Measurements from ENCODE around the gene SH3RF3.

SH3RF3 gene

DNA sequence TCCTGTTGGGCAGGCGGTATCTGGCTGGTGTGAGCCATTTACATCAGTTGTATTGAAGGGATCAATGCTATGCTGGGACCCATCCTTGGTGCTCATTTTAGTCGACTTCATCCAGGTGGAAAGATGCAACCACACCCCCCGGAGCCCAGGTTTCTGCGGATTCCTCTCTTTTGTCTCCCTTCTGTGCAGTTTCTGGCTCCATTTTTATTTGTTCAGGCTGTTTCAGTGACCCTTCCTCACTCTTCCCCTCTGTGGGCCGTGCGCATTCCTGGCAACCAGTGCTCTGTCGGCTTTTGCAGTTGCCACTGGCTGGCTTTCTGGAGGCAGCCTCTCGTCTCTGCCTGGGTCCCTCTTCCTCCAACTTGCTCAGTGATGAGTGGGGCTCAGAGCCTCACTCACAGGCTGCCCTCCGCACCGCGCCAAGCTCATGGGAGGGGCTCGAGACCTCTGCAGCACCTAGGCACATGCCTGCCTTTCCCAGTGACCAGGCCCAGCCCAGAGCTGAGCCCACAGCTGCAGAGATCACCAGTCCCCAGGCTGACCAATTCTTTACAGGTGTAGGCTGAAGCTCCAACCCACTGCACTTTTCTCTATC, 12.1 kb downstream of the SH3RF3 start:
- no peak for DNase-seq

DNA sequence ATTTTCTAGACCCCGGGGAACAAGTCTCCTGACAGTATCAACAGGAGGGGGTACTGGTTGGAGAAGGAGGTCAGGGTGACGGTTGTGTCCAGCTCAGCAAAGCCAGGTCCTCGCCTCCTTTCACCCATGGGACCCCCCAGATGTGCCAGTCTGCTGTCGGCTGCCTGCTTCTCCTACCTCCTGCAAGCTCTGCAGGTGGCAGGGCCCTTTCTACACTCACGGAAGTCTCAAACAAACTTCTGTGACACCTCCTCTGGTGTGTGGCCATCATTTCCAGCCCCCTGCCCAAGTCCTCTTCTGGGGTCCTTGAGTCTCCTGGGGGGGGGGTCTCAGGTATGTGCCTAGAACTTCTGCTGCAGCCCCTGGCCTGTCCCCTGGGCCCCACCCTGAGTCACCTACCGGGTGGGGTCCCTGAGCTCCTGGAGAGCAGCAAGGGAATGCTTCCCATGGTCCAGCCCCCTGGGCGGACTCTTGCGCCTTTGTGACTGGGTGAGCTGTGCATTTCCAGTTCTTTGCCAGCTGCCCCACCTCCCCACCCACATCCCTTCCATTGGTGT, 12.8 kb downstream of the SH3RF3 start:
- DNase-seq: no peak

DNA sequence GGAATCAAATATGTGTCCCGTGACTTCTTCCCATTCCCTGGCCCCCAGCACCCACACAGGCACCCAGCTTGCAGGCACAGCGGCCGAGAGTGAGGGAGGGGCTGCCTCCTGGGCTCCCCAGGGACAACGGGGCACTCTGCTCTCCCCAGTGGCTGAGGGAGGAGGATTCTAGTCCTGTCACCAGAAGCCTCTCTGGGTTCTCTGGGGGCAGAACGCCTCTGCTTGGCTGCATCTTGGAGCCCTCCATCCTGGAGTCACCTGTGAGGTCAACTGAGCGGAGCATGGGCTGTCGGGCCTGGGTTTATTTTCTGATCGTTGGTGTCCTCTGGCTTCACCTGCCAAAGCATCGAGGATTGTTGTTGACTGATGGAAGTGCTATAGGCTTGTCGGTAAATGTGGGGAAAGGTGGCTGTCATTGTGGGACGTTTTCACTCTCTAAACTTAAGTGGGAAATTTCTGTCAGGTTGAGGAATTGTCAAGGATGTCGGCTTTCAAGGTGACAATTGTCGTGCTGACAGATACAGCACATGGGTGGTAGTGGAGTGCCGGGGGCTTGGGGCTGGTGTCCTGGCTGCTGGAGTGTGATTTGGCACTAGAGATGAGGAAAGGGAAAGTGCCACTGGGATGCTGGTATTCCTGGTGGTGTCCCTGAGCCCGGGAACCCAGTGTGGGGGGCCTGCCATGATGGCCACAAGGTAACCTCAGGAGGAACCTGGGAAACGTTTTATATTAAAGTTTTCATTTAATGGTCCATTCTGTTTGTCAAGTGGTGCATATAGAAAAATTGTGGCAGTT, 13.6 kb downstream of the SH3RF3 start:
- no peak for DNase-seq

DNA sequence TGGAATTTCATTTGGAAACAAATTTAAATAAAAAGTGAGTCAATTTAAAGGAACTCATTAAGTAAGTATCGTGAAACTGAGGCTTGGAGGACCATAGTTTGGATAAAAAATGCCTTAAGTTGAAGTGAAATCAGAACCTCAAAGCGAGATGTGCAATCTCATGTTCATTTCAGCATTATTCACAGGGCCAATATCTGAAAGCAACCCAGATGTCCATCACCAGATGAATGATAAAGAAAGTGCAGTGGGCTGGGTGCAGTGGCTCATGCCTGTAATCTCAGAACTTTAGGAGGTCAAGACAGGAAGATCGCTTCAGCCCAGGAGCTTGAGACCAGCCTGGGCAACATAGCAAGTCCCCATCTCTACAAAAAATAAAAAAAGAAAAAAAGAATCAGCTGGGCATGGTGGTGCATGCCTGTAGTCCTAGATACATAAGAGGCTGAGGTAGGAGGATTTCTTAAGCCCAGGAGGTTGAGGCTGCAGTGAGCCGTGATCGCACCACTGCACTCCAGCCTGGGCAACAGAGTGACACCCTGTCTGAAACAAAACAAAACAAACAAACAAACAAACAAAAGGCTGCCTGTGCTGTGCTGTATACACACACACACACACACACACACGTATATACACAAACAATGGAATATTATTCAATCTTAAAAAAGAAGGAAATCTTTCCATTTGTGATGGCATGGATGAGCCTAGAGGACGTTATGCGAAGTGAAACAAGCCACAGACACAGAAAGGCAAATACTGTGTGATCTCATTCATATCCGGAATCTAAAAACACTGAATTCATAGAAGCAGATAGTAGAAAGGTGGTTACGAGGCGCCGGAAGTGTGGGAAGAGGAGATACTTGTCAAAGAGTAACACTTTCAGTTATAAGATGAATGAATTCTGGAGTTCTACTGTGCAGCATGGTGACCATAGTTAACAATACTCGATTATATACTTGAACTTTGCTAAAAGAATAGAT, 14.5 kb downstream of the SH3RF3 start:
- no peak for DNase-seq

DNA sequence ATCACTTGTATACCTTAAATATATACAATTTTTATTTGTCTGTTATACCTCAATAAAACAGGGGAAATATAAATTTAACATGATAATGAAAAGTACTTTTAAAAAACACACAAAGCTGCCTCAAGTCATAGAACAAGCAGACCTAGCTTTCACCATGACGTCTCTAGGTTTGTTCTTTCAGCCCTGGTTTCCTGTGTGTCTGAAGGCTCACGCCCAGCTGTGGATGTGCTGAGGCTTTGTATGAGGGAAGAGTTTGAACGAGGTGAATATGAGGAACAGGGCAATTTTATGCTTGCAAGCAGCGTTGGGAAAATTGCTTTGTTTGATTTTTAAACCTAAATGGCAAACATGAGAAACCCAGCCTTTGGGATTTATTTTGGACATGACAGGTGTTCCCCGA, 15.3 kb downstream of the SH3RF3 start:
- no peak for DNase-seq

DNA sequence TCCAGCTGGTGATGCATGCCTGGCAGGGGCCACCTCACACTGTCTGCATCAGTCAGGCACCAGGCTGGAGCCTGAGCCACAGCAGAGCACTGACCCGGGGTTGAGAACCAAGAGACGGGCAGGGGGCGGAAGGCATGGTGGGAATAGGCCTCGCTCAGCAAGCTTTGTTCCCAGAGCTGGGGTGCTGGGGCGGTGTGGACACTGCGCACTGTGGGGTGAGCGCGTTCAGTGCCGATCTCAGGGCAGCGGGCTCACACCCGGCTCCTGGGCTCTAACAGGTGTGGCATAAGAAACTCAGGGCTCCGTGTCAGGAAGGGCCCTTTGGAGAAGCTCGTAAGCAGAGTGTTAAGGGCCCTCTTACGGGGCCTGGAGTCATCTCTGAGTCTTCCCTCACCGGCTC, 15.7 kb downstream of the SH3RF3 start:
- no peak for DNase-seq

DNA sequence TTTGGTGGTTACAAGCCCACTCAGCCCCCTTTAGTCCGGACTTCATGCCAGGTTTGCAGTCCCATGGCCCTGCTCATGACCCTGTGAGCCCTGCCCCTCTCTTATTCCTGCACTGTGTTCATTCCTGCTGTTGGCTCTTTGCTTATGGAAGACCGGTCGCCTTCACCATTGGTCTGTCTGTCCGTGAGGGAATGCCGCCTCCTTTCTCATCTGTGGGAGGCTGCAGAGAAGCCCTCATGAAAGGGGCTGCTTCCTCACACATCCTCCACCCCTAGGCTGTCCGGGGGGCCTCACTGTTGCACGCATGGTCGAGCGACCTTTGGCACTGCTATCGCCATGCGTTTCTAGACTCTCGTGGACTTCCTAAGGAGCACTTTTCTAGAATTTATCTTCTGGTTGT, 16.3 kb downstream of the SH3RF3 start:
- no peak for DNase-seq

DNA sequence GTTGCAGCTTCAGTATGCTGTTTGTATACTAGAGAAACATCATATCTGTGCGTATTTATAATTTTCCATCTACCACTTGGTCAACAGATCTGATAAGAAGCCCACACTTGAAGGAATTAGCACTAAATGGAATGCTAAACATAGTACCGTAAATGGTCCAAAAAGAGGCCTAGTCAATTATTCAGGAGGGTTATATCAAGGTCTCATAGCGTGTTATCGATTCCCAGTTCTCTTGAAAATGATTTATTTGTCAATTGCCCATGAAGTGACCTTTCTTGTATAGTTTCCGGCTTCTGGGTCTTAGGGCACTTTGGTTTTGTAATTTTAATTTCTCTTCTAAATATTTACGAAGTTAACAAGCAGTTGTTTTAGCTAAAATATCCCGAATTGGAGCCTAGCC, 18.4 kb downstream of the SH3RF3 start:
- DNase-seq: no peak

DNA sequence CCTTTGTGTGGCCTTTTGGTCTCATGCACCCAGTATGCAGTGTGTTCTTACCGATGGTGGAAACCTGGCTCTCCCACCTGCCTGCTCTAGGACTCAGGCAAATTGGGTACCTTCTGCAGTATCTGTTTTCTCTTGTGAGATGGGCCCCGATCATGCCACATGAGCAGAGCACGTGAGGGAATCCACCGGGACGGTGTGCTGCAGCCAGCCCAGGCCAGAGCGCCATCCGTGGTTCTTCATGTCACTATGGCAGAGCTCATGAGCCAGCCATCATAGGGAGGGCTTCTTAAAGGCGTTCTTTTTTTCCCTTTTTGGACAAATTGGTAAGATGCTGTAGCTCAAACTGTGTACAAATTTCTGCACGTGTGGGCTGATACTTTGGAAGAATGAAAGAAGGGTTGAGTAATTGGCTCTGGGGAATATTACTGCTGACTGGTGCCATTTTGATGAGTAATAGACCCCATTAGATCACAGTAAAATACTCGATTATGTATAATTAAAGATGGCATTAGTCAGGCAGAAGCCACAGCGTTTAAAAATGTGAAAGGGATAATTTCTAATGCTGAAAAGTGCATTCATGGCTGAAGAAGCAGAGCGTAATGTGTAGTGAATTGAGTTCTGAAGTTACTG, 19.2 kb downstream of the SH3RF3 start:
- peak; percentile 10 for DNase-seq

DNA sequence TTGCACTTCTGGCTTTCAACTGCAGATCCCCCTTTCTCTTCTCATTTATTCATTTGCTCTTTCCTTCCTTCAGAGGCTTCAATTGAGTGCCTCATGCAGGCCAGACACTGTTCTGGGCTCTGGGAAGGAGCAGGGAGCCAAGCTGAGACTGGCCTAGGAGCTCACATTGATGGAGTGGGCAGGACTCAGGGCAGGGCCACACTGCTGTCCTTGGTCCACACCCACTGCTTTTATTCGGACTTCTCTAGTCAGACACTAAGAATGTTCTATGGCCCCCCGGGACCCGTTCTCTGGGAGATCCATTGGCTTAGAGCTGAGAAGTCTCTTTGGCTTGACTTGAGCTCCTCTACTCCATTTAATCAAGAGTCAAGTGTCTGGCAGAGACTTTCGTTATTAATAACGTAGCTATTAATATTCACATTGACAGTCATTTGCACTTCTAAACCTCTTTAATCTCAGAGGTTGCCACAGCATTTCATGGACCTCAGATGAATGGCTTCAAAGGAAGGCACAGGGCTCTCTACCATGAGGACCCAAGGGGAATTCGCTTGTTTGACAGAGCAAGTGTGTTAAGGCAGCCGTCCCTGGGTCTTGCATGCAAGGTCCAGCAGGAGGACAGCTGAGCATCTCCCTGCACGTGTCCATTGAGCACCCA, 20.1 kb downstream of the SH3RF3 start:
- DNase-seq: no peak

DNA sequence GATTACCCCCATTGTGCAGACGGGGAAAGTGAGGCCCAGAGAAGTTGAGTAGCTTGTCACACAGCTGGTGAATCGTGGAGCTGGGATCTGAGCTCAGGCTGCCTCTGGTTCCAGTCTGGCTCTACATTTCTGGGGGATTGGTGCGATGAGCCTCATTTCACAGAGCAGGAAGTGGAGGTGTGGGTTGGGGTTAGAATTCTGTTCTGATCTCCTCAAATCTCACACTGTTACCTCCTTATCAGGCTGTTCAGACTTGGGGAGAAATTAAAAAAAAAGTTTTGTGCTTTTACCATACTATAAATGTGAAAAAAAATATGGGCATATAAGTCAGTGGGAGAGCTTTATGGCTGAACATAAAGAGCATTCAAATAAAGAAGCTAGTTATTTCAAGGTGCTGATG, 21.6 kb downstream of the SH3RF3 start:
- no peak for DNase-seq

DNA sequence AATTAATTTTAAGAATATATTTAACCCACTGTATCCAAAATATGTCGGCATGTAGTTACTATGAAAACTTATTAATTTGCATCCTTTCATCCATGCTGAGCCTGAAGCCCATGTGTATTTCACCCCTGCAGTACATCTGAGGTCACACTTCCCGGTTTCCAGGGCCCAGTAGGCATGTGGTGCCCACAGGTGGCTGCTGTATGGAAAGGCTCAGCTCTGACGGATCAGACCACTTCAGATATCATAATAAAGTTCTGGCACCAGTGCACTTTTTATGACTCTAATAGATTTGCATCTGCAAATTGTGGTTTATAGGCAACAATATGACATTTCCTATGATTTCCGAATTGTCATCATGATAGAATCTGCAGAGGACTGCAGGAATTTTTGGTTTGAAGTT, 22.5 kb downstream of the SH3RF3 start:
- DNase-seq: no peak

DNA sequence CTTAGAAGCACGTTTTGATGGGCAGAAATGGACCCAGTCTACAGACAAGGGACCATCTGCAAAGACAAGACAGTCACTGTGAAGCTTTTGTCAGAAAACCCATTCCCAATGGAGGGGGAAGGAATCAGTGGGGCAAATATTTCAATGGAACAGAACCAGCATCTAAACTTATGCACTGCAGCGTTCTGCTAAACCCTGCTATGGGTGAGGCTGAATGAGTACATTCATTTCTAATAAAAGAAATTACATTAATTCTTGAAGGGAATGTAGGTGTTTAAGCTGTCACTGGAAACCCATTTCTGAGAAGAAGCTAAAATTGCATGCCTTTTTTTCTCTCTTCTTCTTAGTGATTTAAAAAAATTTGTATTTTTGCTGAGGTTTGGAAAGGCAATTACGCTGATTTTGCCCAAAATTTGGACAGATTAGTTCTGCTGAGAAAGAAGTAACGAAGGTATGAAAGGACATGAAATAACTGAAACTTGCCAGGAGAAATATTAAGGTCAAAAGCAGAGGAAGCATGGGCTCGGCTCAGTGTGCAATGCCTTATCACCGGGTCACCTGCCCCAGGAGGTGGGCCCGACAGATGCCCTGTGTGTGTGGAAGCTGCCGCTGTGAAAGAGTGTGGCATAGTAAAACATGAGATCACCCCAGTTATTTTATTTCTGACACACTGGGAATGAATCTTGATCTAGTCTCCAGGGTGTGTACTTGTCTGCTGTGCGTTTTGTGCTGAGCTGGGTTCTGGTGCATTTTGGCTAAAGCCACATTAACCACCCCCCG, 24.2 kb downstream of the SH3RF3 start:
- DNase-seq: no peak

DNA sequence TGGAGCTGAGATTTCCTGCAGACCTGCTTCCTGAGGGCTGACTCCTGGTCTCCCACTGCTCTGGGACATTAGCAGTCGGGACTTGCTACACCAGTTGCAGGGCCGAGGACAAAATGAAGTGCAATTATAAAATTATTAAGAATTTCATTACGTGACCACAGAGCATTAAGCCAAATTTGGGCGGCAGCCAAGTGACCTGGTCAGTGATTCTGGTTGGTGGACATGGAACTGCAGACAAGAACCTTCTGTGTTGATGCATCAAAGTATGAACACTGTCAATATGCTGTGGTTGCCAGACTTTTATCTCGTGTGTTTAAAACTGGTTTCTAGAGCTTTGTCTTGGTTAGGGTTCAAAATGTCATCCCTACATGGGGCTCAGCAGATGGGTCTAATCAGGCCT, 24.8 kb downstream of the SH3RF3 start:
- no peak for DNase-seq

DNA sequence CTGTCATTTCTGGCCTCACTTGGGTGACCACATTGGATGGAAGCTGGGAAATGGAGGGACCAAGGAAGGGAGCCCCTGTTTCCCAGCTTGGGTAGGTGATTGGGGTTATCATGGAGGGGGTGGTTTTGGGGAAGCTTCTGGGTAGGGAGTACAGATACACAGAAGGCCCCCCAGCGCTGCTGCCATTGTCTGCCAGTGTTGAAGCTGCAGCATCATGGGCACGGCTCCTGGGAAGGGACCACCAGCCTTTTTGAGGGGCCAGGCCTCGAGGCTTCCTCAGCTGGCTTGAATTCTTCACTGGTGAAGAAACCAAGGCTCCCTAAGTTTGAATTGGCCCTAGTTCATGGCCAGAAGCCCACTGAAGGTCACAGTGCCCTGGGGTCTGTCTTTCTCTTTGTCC, 25.2 kb downstream of the SH3RF3 start:
- no peak for DNase-seq

DNA sequence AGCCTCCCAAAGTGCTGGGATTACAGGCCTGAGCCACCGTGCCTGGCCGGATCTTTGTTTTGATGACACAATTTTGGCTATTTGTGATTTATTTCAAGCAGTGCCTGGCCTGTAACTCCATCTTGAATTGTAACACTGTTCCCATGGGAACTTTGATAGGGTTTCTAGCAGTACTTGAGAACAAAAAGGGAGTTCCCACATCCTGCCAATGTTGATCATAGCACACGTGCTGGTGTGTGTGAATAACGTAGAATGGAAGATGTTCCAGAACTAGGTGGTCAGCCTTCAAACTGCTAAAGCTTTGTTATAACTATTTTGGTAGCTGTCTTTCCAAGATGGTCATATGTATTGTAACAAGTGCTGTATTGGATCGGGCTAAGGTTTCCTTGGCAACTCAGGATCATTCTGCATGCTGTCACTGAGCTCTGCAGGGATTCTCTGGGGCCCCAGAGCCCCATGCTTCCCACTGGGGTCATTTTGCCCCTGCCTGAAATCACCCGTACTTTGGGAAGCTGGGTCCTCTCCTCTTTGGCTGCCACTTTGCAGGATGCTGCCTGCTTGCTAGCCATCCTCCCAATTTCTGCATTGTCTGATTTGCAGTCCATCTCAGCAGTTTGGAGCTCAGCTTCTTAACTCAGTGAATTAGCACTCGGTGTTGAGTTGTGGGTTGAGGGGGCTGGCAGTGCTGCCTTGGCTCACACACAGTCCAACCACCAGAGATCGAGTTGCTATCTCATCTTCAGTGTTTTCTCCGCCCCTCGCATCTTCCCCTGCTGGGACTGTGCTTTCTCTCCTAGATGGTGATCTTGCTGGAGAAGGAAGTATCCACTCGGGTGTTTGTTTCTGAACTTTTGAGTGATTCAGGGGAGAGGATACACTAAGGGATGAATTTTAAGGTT, 26.8 kb downstream of the SH3RF3 start:
- no peak for DNase-seq

DNA sequence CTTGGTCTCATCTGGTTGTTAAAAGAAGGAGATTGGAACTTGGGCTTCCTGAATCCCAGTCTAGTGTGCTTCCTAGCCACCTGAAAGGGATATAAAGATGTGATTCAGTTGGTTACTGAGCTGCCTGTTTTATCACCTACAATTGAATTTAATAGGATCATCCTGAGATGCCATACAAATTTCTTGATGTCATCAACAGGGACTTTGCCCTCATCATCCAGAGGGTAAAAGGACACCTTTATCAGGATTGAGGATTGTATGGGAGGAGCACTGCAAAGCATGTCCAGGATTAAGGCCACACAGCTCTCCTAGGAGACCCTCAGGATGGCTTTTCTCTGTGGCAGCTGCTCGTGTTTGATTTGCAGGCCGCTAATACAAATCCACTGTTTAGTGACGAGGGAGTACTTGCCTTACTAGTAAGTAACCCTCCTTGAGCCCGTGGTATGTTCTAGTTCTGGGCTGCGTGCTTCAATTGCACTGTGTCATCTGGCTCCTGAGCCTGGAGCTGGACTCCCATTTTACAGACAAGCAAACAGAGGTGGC, 28.6 kb downstream of the SH3RF3 start:
- no peak for DNase-seq

DNA sequence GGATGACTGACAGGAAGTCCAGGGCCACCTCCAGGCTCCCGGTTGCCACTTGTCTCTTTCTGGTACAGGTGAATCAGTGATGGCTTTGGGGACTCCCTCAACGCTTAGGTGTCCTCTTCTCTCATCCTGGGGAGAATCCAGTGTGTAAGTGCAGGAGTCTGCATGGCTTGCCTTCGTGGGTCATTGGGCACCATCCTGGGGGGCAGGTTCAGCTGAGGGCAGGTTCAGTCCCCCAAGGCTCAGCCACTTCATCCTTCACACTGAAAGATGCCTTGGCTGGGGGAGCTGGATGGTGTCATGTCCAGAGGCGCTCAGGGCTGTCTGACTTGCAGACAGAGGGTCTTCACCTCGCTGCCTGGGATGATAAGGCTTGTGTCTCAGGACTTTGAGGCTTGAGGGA, 29.2 kb downstream of the SH3RF3 start:
- DNase-seq: no peak

DNA sequence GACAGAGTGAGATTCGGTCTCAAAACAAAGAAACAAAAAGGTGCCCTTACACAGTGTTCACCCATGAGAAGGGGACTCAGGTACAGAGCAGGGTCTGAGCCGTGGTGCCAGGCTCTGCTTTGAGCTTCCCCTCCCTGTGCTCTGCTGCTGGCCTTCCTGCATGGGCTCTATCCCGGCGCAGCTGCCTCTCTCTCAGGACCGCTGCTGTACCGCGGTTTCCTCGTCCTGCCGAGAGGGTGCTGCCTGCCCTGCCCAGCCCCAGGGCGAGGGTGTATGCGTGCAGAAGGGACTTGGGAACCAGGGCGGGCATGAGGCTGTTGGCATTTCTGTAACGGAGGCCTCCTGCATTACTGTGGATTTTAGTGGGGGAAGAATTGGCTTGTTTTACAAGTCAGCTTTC, 30.1 kb downstream of the SH3RF3 start:
- no peak for DNase-seq

Data from T1000 (cell line).